K562 (cell line): ENCODE data around the gene TNFSF13. TPM values are rescaled to one million over a fixed set of nuclear protein-coding genes. Genes with fewer than 3 reads are reported as not detected.
A peak's percentile ranks its signal among the peaks of the same experiment; 100 is the strongest.

ENCODE experiments used
- CBFA2T3 ChIP-seq: fragments of 450-650 bp; IDR thresholded peaks from 2 replicates; pipeline ENCODE4 v1.6.1; 2017
- CTBP1 ChIP-seq: fragments of 450-650 bp; IDR thresholded peaks from 2 replicates; pipeline ENCODE4 v1.6.1; 2016; ENCODE audit warnings: borderline replicate concordance
- DMBX1 ChIP-seq: fragments of 250-450 bp; sonication (Bioruptor Pico); IDR thresholded peaks from 2 replicates; pipeline ENCODE4 v1.8.0; 2022; ENCODE audit warnings: inconsistent platforms, mild to moderate bottlenecking, moderate library complexity, borderline replicate concordance
- GABPB2 ChIP-seq: fragments of 250-450 bp; sonication (Bioruptor Pico); conservative IDR thresholded peaks from 2 replicates; pipeline ENCODE4 v1.5.1; 2021; ENCODE audit warnings: mild to moderate bottlenecking
- MAZ ChIP-seq, 2 experiments: fragments of 450-650 bp in 1 of 2; sonication (generic) in 1 of 2; formaldehyde crosslinking; IDR thresholded peaks in 1 of 2; conservative IDR thresholded peaks in 1 of 2; 2 replicates each; pipeline versions ENCODE4 v1.4.0 to v1.5.0; 2020; ENCODE audit warnings: mild to moderate bottlenecking in 1 of 2, missing genetic modification reagents in 1 of 2
- MCM2 ChIP-seq: fragments of 450-650 bp; IDR thresholded peaks from 2 replicates; pipeline ENCODE4 v1.6.1; 2017; ENCODE audit warnings: low read depth, mild to moderate bottlenecking
- NR0B1 ChIP-seq: fragments of 450-650 bp; IDR thresholded peaks from one replicate; pipeline ENCODE4 v1.6.1; 2018; ENCODE audit warnings: mild to moderate bottlenecking, moderate library complexity; ENCODE audit not compliant: partially characterized antibody
- POLR2A ChIP-seq: fragments of 450-650 bp; conservative IDR thresholded peaks from 2 replicates; pipeline ENCODE4 v1.6.1; 2016
- SETDB1 ChIP-seq: IDR thresholded peaks from one replicate; pipeline ENCODE4 v1.6.1; 2012; ENCODE audit warnings: low read length, control low read depth, inconsistent platforms
- SMARCB1 ChIP-seq: IDR thresholded peaks from 2 replicates; pipeline ENCODE4 v1.6.1; 2011; ENCODE audit warnings: improper control_type of control experiment, low read depth; ENCODE audit not compliant: insufficient read length
- STAG1 ChIP-seq: sonication (generic); formaldehyde crosslinking; IDR thresholded peaks from 2 replicates; pipeline ENCODE4 v1.5.0; 2020; ENCODE audit warnings: missing genetic modification reagents, borderline replicate concordance
- TAL1 ChIP-seq: fragments of 450-650 bp; IDR thresholded peaks from 2 replicates; pipeline ENCODE4 v1.6.1; 2016; ENCODE audit warnings: mild to moderate bottlenecking
- ZBTB8A ChIP-seq: fragments of 450-650 bp; IDR thresholded peaks from 2 replicates; pipeline ENCODE4 v1.6.1; 2018; ENCODE audit warnings: mild to moderate bottlenecking, moderate library complexity; ENCODE audit not compliant: partially characterized antibody
- ZFP30 ChIP-seq: fragments of 250-450 bp; sonication (Bioruptor Pico); IDR thresholded peaks from 2 replicates; pipeline ENCODE4 v1.8.0; 2022; ENCODE audit warnings: moderate library complexity, mild to moderate bottlenecking, inconsistent platforms, borderline replicate concordance
- ZNF124 ChIP-seq: sonication (generic); formaldehyde crosslinking; IDR thresholded peaks from 2 replicates; pipeline ENCODE4 v1.8.1; 2022; ENCODE audit warnings: missing genetic modification reagents
- ZNF274 ChIP-seq: IDR thresholded peaks from 2 replicates; pipeline ENCODE4 v1.6.1; 2011; ENCODE audit warnings: low read depth, mild to moderate bottlenecking, low read length, moderate library complexity, borderline replicate concordance
- ZNF668 ChIP-seq: fragments of 250-450 bp; sonication (Bioruptor Pico); IDR thresholded peaks from 2 replicates; pipeline ENCODE4 v1.8.0; 2022; ENCODE audit warnings: mild to moderate bottlenecking, inconsistent platforms
- polyA plus RNA-seq, 8 experiments: library from polyadenylated mRNA; depleted of rRNA in 4 of 8; stranded (reverse) in 5 of 8; unstranded in 3 of 8; fragments of >200 nt; fragmentation: Nextera tagmentation in 2 of 8; fragmentation: Illumina TruSeq in 1 of 8; extraction: Ambion mirVana in 2 of 8; extraction: Trizol in 1 of 8; gene quantifications; 2 replicates each; pipeline versions ENCODE4 v1.2.1 to v1.2.3, GENCODE V29; 2011 to 2014; ENCODE audit warnings: inconsistent platforms in 1 of 8, missing spikeins in 1 of 8
- total RNA-seq, 7 experiments: library from RNA; depleted of rRNA in 6 of 7; stranded (reverse); fragments of >200 nt in 6 of 7; fragmentation: Illumina TruSeq in 2 of 7; extraction: Trizol in 2 of 7; gene quantifications; 2 replicates each; pipeline versions ENCODE4 v1.2.1 to v1.2.3, GENCODE V29; 2011 to 2021; ENCODE audit warnings: low replicate concordance in 1 of 7
- TF ChIP-seq, protein P1 (sequence below): fragments of 150-350 bp; IDR thresholded peaks from 2 replicates; pipeline ENCODE4 v1.6.1; 2014; ENCODE audit warnings: low read depth, mild to moderate bottlenecking, low read length, borderline replicate concordance
- TF ChIP-seq, protein P2 (sequence below): fragments of 250-450 bp; sonication (Bioruptor Pico); IDR thresholded peaks from 2 replicates; pipeline ENCODE4 v1.6.1; 2021; ENCODE audit warnings: mild to moderate bottlenecking
- TF ChIP-seq, protein P3 (sequence below), 2 experiments: fragments of 450-650 bp; IDR thresholded peaks; 2 replicates each; pipeline ENCODE4 v1.6.1; 2016

The TNFSF13 gene
- total and polyA plus RNA-seq, 9 of the 15 experiments (the other 6 are each of a cell fraction or from before 2014, with no cell fraction given) = 0.04 to 0.51 (median 0.19) TPM; not detected in 1

- TF ChIP-seq CTBP1 = peak; percentile 82
- TF ChIP-seq STAG1 = no peak
- 0 out of 4 replicates have a peak, but pooled peaks of 1 of the 2 experiments have one; percentile 35 for TF ChIP-seq MAZ (CRISPR knock-in tag; conservative IDR thresholded peaks at IDR 0.05 in 1 of 2, IDR thresholded peaks at IDR 0.05 in 1 of 2)
- TF ChIP-seq DMBX1 = no peak
- TF ChIP-seq POLR2A = no peak
- TF ChIP-seq, protein P1, sequence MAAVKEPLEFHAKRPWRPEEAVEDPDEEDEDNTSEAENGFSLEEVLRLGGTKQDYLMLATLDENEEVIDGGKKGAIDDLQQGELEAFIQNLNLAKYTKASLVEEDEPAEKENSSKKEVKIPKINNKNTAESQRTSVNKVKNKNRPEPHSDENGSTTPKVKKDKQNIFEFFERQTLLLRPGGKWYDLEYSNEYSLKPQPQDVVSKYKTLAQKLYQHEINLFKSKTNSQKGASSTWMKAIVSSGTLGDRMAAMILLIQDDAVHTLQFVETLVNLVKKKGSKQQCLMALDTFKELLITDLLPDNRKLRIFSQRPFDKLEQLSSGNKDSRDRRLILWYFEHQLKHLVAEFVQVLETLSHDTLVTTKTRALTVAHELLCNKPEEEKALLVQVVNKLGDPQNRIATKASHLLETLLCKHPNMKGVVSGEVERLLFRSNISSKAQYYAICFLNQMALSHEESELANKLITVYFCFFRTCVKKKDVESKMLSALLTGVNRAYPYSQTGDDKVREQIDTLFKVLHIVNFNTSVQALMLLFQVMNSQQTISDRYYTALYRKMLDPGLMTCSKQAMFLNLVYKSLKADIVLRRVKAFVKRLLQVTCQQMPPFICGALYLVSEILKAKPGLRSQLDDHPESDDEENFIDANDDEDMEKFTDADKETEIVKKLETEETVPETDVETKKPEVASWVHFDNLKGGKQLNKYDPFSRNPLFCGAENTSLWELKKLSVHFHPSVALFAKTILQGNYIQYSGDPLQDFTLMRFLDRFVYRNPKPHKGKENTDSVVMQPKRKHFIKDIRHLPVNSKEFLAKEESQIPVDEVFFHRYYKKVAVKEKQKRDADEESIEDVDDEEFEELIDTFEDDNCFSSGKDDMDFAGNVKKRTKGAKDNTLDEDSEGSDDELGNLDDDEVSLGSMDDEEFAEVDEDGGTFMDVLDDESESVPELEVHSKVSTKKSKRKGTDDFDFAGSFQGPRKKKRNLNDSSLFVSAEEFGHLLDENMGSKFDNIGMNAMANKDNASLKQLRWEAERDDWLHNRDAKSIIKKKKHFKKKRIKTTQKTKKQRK = no peak
- TF ChIP-seq ZFP30 (CRISPR knock-in tag) = no peak
- TF ChIP-seq ZBTB8A = no peak
- TF ChIP-seq CBFA2T3 = peak; percentile 62
- TF ChIP-seq SETDB1 = no peak
- no peak for TF ChIP-seq NR0B1
- TF ChIP-seq SMARCB1 = no peak
- TF ChIP-seq TAL1 = peak; percentile 14; the same call in 1 of the 2 replicates
- TF ChIP-seq, protein P2, sequence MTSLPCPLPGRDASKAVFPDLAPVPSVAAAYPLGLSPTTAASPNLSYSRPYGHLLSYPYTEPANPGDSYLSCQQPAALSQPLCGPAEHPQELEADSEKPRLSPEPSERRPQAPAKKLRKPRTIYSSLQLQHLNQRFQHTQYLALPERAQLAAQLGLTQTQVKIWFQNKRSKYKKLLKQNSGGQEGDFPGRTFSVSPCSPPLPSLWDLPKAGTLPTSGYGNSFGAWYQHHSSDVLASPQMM (CRISPR knock-in tag) = no peak
- TF ChIP-seq ZNF124 (CRISPR knock-in tag) = no peak
- TF ChIP-seq ZNF668 (CRISPR knock-in tag) = no peak
- TF ChIP-seq, protein P3, sequence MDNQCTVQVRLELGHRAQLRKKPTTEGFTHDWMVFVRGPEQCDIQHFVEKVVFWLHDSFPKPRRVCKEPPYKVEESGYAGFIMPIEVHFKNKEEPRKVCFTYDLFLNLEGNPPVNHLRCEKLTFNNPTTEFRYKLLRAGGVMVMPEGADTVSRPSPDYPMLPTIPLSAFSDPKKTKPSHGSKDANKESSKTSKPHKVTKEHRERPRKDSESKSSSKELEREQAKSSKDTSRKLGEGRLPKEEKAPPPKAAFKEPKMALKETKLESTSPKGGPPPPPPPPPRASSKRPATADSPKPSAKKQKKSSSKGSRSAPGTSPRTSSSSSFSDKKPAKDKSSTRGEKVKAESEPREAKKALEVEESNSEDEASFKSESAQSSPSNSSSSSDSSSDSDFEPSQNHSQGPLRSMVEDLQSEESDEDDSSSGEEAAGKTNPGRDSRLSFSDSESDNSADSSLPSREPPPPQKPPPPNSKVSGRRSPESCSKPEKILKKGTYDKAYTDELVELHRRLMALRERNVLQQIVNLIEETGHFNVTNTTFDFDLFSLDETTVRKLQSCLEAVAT (IDR thresholded peaks at IDR 0.05) = peak in 1 of 2 experiments; percentile 67; a peak in 2 of 4 replicates
- no peak for TF ChIP-seq ZNF274
- TF ChIP-seq GABPB2 = no peak
- TF ChIP-seq MCM2 = no peak
Measured at GRCh38 chr17:7580604-7581575, 22.3 kb downstream of the TNFSF13 start (continued).
